Umbilical cord (tissue), 2 donors: ENCODE data around the gene IMPA2. TPM values are rescaled to one million over a fixed set of nuclear protein-coding genes. Genes with fewer than 3 reads are reported as not detected.
"Not testable (repeated sequence)": the region's sequence is repeated elsewhere in the genome, so short reads cannot be mapped to it uniquely, and the experiment has no call there.

Experiments used
- DNase-seq: peaks from one replicate; pipeline ENCODE4 v3.0.0-alpha.2; 2015; ENCODE audit warnings: low spot score
- total RNA-seq: library from RNA; depleted of rRNA; stranded (reverse); fragments of >200 nt; gene quantifications from one replicate; pipeline ENCODE4 v1.2.3, GENCODE V29; 2014; ENCODE audit warnings: low replicate concordance; ENCODE audit not compliant: insufficient read depth

The IMPA2 gene
- 79.0 TPM for total RNA-seq

DNA sequence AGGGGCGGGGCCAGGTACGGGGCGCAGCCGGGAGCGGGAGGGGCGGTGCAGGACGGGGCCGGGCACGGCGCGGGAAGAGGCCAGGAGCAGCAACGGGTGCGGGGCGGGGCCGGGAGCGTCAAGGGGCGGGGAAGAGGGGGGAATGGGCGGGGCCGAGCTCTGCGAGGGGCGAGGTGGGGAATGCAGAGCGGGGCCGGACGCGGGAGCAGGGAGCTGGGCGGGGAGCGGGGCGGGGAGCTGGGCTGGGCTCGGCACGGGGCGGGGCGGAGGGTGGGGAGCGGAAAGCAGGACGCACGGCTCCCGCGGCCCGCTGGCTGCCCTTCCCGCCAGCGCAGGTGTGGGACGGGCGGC lies at the start of gene IMPA2:
IMPA2 (plus strand) TSS at position 316 of the 351 bp plus-strand sequence. CDS start 163 bp downstream, outside the sequence.
- DNase-seq, result no peak

DNA sequence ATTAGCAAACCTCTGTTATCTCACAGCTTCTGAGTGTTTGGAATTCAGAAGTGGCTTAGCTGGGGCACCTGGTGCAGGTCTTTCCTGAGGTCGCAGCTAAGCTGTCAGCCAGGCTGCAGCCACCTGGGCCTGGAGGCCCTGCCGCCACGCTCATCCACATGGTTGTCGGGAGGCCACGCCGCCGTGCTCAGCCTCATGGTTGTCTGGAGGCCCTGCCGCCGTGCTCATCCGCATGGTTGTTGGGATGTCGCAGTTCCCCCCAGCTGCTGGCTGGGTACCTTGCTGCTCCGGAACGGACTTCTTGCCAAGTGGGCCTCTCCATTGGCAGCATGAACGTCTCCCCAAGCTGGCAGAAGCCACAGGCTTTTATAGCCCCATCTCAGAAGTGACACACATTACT lies 48.9 kb upstream of the IMPA2 start:
- DNase-seq, result no peak

DNA sequence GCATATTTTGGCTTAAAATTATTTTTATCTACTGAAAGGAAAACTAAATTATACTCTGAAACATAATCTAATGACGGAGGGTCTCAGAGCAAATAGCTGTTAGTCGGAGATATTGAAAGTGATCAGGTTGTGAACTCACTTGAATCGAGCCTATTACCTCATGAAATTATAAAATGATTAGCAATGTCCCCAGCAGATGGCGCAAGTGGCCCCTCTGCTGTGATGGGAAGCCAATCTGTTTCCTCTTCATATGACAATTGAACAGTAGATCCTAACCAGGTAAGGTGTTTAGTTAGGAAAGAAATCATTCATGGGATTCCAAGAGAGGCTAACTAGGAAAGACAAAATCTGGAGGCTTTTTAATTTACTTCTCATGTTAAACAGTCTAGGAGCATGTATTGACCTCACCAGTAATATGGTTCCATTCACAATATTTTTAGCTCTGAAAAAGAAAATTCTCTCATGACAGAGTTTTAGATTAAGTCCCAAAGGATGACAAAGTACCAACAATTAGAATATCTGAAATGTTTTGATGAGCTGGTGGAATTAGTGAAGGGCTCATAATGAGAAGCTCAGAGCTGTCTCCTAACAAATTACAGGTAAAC lies 43.3 kb upstream of the IMPA2 start:
- DNase-seq, result peak; percentile 74

DNA sequence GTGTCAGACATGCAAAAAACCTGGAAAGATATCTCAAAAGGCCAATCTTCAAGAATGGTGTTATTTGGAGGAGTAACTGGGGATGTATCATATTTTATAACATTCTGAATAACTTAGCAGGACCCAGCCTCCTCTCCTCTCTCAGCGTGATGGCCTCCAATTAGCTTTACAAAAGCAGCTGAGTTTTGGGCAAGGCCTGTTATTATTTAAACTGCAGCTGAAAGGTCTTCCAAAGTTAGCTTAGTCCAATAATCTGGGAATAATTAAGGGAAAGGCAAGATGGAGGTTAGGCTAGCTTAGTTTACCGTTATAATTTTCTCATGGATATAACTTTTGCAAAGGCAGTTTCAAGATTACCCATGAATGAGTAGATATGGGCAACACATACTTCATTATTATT lies 40.4 kb upstream of the IMPA2 start:
- no peak for DNase-seq

DNA sequence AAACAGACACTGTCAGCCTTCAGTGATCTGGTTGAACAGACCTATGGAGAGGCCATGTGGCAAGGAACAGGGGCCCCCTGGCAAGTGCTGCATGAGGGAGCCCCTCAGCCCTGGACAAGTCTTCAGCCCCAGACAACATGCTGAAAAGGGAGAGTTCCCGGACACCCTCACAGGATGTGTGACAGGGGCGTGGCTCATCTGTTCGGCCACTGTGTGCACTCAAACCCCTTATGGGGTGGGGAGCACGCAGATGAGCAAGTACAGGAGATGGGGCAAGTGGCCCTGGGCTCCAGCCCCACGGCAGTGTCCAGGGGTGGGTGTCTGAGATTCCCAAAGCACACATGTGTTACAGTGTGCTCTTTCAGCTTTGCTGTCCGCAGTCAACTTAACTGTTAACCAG lies 37.8 kb upstream of the IMPA2 start:
- DNase-seq, result no peak

DNA sequence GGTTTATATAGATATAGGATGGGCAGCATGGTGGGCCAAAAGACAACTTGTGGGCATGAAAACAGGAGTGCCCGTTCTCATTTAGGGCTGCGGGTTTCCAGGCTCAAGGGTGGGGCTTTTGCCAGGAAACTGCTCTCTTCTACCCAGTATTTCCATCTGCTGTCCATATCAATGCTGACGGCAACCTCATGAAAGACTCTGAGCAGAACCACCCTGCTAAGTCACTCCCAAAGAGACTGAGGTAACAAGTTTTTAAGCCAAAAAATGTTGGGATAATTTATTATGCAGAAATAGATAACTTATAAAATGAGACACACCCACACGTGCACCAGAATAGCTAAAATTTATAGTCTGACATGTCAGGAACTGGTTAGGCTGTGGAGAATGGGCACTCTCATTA lies 37.1 kb upstream of the IMPA2 start:
- DNase-seq, result no peak

DNA sequence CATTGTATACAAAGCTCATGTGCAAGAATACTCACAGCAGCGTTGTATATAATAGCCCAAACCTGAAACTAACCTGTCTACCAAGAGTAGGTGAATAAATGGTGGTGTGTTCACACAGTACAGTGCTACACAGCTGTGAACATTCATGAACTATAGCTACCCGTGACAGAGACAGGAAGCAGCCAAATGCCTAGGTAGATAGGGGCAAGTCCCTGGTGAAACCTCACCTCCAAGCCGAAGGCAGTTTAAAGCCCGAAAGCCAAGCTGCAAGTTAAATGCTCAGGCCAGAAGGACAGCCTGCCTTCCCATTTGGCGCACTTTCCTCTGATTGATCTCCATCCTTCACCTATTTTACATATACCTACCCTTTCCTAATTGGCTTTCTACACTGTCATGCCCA lies 36.5 kb upstream of the IMPA2 start:
- no peak for DNase-seq

DNA sequence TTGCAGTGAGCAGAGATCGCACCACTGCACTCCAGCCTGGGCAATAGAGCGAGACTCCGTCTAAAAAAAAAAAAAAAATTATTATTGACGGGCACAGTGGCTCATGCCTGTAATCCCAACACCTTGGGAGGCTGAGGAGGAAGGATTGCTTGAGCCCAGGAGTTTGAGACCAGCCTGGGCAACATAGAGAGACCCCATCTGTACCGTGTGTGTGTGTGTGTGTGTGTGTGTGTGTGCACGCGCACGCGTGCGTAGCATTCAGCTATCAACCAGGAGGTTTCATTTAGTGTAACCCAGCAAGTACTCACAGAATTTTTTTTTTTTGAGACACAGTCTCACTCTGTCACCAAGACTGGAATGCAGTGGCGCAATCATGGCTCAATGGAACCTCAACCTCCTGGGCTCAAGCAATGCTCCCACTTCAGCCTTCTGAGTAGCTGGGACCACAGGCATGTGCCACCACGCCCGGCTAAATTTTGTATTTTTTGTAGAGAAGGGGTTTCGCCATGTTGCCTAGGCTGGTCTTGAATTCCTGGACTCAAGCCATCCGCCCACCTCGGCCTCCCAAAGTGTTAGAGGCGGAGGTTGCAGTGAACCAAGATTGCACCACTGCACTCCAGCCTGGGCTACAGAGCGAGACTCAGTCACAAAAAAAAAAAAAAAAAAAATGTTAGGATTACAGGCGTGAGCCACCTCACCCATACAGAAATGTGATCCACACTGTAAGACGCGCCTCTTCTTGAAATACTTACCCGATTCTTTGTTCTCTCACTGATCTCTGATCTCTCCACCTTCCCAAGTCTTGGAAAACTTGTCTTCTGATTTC lies 35.3 kb upstream of the IMPA2 start:
- not testable (repeated sequence) for DNase-seq

DNA sequence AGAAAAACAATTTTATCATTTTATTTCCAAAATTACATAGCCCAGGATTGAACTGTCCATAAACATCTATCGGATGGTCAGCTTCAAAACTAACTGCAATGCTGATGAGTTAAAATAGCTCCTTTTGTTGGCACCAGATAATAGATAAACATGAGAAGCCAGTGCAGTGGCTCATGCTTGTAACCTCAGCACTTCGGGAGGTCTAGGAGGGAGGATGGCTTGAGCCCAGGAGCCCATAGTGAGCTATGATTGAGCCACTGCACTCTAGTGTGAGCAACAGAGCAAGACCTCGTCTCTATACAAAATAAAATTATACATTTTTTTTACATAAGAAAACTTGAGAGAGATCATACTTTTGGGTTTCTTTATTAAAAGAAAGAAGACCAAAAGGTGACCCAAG lies 34.6 kb upstream of the IMPA2 start:
- DNase-seq, result peak; percentile 45

DNA sequence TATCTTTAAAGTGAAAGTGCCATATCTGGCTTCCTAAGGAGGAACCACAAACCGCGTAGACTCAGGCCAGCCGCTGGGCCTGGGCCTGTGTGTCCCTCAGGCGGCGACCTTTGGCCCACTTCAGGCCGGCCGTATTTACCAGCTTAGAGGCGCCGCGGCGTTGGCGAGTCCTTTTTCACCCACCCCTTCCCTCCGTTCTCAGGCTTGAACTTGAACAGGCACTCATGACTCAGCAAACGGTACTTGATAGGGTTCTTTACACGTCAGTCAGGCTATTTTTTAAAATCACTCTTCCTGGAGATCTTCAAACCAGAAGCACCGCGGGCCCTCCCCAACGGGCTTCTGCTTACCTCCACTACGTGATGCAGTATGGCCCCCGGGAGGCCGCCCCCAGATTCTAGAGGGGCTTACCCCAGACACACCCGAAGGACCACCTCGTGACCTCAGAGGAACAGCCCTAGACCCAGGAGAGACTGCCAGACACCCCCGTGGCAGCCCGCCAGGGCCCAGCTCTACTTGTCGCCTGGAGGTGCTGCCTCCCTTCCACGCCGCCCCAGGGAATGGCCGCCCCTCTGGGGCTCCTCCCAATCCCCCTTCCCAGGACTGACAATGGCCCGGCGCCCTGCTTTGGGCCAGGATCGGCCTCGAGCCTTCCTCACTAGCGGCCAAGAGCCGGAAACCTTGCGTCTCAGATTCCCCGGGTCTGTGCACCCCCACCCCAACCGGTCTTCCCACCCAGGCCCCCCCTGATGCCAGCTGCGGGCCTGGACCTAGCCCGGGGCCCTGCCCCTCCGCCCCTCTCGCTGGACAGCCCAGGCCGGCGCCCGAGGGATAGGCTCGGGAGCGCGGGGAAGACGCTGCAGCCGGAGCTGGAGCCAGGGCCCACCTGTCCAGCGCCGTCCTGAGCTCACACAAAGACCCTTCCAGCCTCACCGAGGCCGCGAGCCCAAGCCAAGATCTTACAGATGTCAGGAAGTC lies 33.8 kb upstream of the IMPA2 start:
- DNase-seq, result peak; percentile 96

DNA sequence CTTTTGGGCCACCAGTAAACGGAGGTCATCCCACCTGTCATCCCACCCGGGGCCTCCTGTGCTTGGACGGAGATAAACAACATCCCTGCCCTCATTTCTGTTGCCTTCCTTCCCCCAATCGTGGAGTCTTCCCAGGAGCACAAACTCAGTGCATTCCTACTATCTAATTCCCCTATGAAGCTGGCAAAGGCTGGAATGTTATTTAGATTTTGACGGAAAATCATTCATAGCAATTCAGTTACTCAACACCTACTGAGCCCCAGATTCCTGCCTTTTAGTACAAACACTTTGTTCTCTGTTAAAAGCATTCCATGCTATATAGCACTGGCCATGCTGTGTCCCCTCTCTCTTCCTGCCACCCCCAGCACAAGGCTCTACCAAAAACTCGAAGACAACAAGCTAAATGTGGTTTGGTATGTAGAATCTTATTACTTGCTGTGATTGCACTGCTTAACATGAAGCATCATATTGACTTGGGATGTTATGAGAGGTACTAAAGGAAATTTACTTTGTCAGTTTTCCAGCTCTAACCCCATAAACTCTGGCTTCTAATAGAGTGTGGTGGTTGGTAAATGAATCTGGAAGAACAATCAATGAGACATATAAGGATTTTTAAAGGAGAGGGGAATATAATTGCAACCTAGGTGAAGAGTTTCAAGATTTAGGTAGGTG lies 32.3 kb upstream of the IMPA2 start:
- peak; percentile 58 for DNase-seq

DNA sequence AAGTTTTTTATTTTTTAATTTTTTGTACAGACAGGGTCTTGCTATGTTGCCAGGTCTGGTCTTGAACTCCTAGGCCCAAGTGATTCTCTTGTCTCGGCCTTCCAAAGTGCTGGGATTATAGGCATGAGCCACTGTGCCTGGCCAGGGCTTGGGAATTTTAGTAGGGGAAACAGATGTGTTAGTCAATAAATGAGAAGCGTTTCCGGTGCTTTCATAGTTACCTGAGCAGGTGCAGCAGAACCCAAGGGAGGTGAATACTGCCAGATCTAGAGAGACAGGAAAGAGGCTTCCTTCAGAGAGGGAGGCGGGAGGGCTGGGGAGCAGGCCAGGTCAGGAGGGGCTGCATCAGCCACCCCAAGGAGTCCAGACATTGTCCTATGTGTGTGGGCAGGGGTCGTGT lies 30.5 kb upstream of the IMPA2 start:
- no peak for DNase-seq

DNA sequence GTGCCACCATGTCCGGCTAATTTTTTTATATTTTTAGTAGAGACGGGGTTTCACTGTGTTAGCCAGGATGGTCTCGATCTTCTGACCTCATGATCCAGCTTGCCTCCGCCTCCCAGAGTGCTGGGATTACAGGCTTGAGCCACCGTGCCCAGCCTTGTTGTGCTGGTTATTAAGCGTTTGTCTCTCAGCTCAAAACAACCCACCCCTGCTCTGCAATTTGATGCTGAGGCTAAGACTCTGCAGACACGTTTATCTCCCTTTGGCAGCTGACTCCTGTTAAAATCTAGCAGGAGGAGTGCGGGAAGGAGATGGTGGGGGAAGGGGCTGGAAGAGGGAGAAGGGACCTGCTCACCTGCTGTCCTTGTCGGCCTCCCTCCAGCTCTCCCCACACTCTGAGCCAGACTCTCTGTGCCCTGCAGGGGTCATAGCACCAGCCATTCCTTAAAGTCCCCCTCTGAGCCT lies 29.9 kb upstream of the IMPA2 start:
- DNase-seq, result peak; percentile 83

DNA sequence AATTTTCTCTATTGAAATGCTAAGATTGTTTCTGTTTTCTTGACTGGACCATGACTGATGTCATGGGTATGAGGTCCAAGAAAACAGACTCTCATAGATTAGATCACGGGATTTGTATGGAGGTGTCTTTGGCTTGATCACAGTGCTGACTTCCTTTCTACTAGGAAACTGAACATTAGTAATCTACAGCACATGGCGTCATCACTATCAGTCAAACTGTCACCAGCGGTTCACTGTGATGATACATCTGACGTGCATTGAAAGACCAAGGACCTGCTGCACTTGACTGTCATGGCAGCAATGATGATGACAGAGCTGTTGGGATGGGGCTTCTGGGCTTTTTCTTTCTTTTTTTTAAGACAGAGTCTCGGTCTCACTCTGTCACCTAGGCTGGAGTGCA lies 28.2 kb upstream of the IMPA2 start:
- no peak for DNase-seq

DNA sequence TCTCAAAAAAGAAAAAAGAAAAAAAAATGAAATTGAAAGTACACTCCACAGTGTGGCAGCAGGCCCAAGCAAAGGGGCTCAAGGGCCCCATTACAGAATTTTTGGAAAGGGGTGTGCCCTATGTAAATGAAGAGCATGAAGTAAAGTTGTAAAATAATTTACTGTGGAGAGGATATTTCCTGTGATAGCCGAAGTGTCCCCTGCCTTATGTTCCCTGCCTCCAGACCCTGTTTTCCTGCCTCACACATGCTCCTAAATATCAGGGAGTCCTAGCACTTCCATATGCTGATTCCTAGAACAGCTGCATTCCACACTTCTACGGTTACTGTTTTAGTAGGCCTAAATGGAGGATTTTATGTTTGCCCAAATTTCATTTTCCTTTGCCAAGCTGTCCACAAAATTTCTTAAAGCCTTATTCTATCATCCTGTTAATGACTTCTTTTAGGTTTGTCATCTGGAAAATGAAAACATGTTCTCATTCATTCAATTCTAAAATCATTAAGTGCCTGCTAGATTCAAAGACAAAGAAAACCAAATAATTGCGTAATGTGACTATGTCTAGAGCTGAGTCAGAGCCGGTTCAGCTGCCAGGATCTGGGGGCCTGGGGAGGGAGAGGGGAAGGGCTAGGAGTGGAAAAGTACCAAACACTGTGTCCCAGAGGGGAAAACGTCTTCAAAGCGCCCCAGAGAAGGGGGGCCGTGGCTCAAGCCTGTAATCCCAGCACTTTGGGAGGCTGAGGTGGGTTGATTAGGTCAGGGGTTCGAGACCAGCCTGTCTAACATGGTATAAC lies 25.9 kb upstream of the IMPA2 start:
- DNase-seq, result peak; percentile 43

DNA sequence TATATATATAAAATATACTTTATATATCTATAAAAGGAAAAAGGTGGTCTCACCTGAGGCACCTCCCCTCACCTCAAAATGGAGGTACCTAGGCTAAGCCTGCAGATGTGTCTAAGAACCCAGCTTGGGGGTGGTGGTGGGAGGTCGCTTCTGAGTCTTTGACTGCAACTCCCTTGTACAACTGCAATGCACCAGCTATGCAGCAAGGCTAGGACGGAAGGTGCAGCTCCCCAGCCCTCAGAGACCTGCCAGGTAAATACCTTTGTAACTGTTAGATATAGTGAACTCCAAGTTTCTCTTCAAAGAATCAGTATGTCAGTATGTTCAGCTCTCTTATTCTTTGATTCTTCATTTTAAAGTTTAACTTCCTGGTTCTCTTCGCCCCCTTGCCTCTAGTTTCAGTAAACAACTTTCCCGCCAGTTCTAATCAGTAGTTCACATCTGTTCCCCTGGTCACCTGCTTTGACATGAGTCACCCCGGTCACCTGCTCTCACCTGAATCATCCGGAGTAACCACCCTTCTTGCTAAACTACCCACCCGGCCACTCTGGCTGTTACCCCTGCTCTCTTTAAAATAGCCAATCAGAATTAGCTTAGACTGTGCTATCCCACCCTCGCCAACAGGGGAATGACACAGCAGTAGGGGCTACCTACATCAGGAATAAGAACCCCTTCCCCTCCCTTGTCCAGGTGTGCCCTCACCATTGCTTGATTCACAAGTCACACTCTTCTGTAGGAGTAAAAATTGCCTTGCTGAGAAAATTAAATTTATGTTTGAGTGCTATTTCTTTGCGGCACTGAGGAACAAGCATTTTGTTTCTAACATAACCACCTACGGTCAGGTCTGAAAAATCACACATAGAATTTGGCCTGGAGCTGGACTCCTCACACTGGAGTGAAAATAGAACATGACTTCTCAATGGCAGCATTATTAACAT lies 24.7 kb upstream of the IMPA2 start:
- DNase-seq, result no peak

DNA sequence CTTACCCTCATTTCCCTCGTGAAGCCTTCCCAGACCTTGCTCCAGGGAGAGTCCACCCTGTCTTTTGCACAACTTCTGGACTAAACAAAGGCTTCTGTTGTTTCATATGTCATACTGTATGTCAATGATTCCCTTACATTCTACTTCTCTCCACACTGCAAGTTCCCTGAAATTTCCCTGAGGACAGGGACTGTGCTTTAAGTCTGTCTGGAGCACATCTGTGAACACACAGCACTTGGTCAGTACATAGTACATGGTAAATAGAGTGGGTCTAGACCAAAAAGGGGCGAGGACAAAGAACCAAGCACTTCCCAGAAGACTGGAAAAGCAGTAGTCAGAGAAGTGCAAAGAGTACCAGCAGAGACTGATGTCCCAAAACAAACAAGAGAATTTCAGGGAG lies 23.7 kb upstream of the IMPA2 start:
- no peak for DNase-seq

DNA sequence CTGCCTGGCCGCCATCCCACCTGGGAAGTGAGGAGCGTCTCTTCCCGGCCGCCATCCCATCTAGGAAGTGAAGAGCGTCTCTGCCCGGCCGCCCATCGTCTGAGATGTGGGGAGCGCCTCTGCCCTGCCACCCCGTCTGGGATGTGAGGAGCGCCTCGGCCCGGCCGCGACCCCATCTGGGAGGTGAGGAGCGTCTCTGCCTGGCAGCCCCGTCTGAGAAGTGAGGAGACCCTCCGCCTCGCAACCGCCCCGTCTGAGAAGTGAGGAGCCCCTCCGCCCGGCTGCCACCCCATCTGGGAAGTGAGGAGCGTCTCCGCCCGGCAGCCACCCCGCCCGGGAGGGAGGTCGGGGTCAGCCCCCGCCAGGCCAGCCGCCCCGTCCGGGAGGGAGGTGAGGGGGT lies 21.7 kb upstream of the IMPA2 start:
- not testable (repeated sequence) for DNase-seq

DNA sequence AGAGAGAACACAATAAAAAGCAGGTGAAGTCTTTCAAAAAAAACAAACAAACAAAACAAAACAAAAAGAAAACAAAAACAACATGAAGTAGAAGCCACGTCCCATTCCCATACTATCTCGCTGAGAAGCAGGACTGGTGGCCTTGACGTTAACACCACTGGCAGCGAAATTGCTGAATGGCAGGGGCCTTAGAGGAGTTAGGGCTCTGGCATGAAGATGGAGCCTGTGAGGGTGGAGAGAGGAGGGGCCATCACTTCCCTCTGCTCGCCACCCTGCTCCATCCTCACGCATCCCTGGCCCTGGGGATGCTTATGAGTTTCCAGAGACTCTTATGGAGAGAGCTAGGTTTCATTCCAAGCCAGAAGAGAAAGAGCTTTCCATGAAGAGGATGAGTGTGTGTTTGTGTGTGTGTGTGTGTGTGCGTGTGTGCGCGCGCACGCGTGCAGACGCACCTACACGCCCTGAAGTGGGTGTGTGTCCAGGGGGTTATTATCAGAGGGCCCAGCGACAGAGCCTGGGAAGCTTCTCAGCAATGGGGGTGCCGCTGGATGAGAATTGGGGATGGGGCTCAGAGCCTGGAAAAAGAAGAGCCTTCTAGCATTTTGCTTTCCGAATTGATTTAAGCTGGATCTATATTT lies 20.4 kb upstream of the IMPA2 start:
- peak; percentile 15 for DNase-seq
